Measurements from ENCODE around the gene PCA3. TPM values are rescaled to one million over a fixed set of nuclear protein-coding genes. Genes with fewer than 3 reads are reported as not detected.

Gene PCA3
- total RNA-seq: not detected

GRCh38 chr9:76764138-76764537 lies at the start of gene PCA3:
PCA3 (plus strand) TSS chr9:76764438.
- in situ Hi-C loops (cut with MboI; ENCODE audit: low sequenced_read_pairs in 4 of 4) (no loop called here), intact Hi-C loops (cut with DNase I; ENCODE audit: low total_unique reads) (no loop called here)
- Histone ChIP-seq H3K4me1 (no peaks in the 10 kb centered on the region), H3K9me3 (no peaks in the 10 kb centered on the region), H3K36me3 (no peaks in the 10 kb centered on the region), H3K27me3 (no peaks in the 10 kb centered on the region), H3K4me3 (no peak within 1 kb of the TSS), H3K27ac (no peak within 1 kb of the TSS)
- no peak for TF ChIP-seq CTCF (IDR thresholded peaks at IDR 0.05 in 4 of 5, conservative IDR thresholded peaks at IDR 0.05 in 1 of 5)
- TF ChIP-seq POLR2A (IDR thresholded peaks at IDR 0.05): no peak
- ATAC-seq: no peak
- DNase-seq: no peak

- no peaks in the 10 kb centered on the region for H3K27me3 ChIP-seq
- intact Hi-C loops (cut with DNase I; ENCODE audit: low total_unique reads): no loop called here
- H3K9me3 ChIP-seq: no peaks in the 10 kb centered on the region
- ATAC-seq: no peak
- H3K27ac ChIP-seq: no peak overlapping the region
- DNase-seq: no peak
- in situ Hi-C loops (cut with MboI; ENCODE audit: low sequenced_read_pairs in 4 of 4): no loop called here
- no peaks in the 10 kb centered on the region for H3K4me1 ChIP-seq
- no peak overlapping the region for H3K4me3 ChIP-seq
- TF ChIP-seq POLR2A (IDR thresholded peaks at IDR 0.05) (no peak), CTCF (IDR thresholded peaks at IDR 0.05 in 4 of 5, conservative IDR thresholded peaks at IDR 0.05 in 1 of 5) (no peak)
- H3K36me3 ChIP-seq: no peaks in the 10 kb centered on the region
Measured at GRCh38 chr9:76716085-76716672, 48.1 kb upstream of the PCA3 start.

- Histone ChIP-seq H3K27ac (no peak overlapping the region), H3K9me3 (no peaks in the 10 kb centered on the region), H3K4me3 (no peak overlapping the region), H3K36me3 (no peaks in the 10 kb centered on the region), H3K4me1 (no peaks in the 10 kb centered on the region), H3K27me3 (no peaks in the 10 kb centered on the region)
- no peak for DNase-seq
- in situ Hi-C loops (cut with MboI; ENCODE audit: low sequenced_read_pairs in 4 of 4) (no loop called here), intact Hi-C loops (cut with DNase I; ENCODE audit: low total_unique reads) (no loop called here)
- TF ChIP-seq POLR2A (IDR thresholded peaks at IDR 0.05): no peak
- no peak for TF ChIP-seq CTCF (IDR thresholded peaks at IDR 0.05 in 4 of 5, conservative IDR thresholded peaks at IDR 0.05 in 1 of 5)
- no peak for ATAC-seq
Measured at GRCh38 chr9:76717176-76717575, 47.1 kb upstream of the PCA3 start.

- Histone ChIP-seq H3K9me3 (no peaks in the 10 kb centered on the region), H3K4me3 (no peak overlapping the region), H3K4me1 (no peaks in the 10 kb centered on the region), H3K27me3 (no peaks in the 10 kb centered on the region), H3K27ac (no peak overlapping the region), H3K36me3 (no peaks in the 10 kb centered on the region)
- in situ Hi-C loops (cut with MboI; ENCODE audit: low sequenced_read_pairs in 4 of 4) (no loop called here), intact Hi-C loops (cut with DNase I; ENCODE audit: low total_unique reads) (no loop called here)
- ATAC-seq (no peak), DNase-seq (no peak)
- no peak for TF ChIP-seq POLR2A (IDR thresholded peaks at IDR 0.05)
- TF ChIP-seq CTCF (IDR thresholded peaks at IDR 0.05 in 4 of 5, conservative IDR thresholded peaks at IDR 0.05 in 1 of 5): no peak
Measured at GRCh38 chr9:76717613-76718012, 46.6 kb upstream of the PCA3 start.

- intact Hi-C loops (cut with DNase I; ENCODE audit: low total_unique reads): no loop called here
- TF ChIP-seq POLR2A (IDR thresholded peaks at IDR 0.05) (no peak), CTCF (IDR thresholded peaks at IDR 0.05 in 4 of 5, conservative IDR thresholded peaks at IDR 0.05 in 1 of 5) (no peak)
- Histone ChIP-seq H3K4me1 (no peaks in the 10 kb centered on the region), H3K27ac (no peak overlapping the region), H3K9me3 (no peaks in the 10 kb centered on the region), H3K4me3 (no peak overlapping the region), H3K36me3 (no peaks in the 10 kb centered on the region), H3K27me3 (no peaks in the 10 kb centered on the region)
- no peak for ATAC-seq
- DNase-seq: no peak
- in situ Hi-C loops (cut with MboI; ENCODE audit: low sequenced_read_pairs in 4 of 4): no loop called here
Measured at GRCh38 chr9:76718166-76718565, 46.1 kb upstream of the PCA3 start.
